ENCODE results near the gene INPP5D. TPM values are rescaled to one million over a fixed set of nuclear protein-coding genes. Genes with fewer than 3 reads are reported as not detected.
A peak's percentile ranks its signal among the peaks of the same experiment; 100 is the strongest.
"Not testable (repeated sequence)": the region's sequence is repeated elsewhere in the genome, so short reads cannot be mapped to it uniquely, and the experiment has no call there.

Gene INPP5D
- total RNA-seq, 2 donors from 2014 or later = 64.8 to 69.3 TPM

- not testable (repeated sequence) for DNase-seq; ATAC-seq (replicated peaks in 1 of 2); H3K27ac Mint-ChIP-seq; H3K27me3 Mint-ChIP-seq (ENCODE audit: low read depth); H3K4me3 Mint-ChIP-seq; H3K4me1 Mint-ChIP-seq (ENCODE audit: low read depth); H3K9me3 Mint-ChIP-seq
- peaks cover 5 to 20% of the 10 kb centered on the region in 2 donors for H3K36me3 Mint-ChIP-seq (ENCODE audit: insufficient read depth in 2 of 2)
Observed at GRCh38 chr2:233191016-233191415, 130.9 kb downstream of the INPP5D start.

GRCh38 chr2:233193738-233194137 lies 133.6 kb downstream of the INPP5D start:
- Mint-ChIP-seq H3K36me3 (ENCODE audit: insufficient read depth in 2 of 2) (peaks cover 5 to 20% of the 10 kb centered on the region in 2 donors), H3K27me3 (ENCODE audit: low read depth) (no peaks in the 10 kb centered on the region), H3K4me1 (ENCODE audit: low read depth) (no peaks in the 10 kb centered on the region), H3K9me3 (no peaks in the 10 kb centered on the region), H3K27ac (no peak overlapping the region), H3K4me3 (no peak overlapping the region)
- no peak for DNase-seq
- ATAC-seq (replicated peaks in 1 of 2) = no peak

- H3K27me3 Mint-ChIP-seq (ENCODE audit: low read depth) = no peaks in the 10 kb centered on the region
- DNase-seq = no peak
- no peak overlapping the region for H3K4me3 Mint-ChIP-seq
- H3K27ac Mint-ChIP-seq = no peak overlapping the region
- H3K9me3 Mint-ChIP-seq = no peaks in the 10 kb centered on the region
- H3K4me1 Mint-ChIP-seq (ENCODE audit: low read depth) = no peaks in the 10 kb centered on the region
- ATAC-seq (replicated peaks in 1 of 2) = no peak
- peaks cover 5 to 19% of the 10 kb centered on the region in 2 donors for H3K36me3 Mint-ChIP-seq (ENCODE audit: insufficient read depth in 2 of 2)
Observed at GRCh38 chr2:233195027-233195426, 134.9 kb downstream of the INPP5D start.

DNA sequence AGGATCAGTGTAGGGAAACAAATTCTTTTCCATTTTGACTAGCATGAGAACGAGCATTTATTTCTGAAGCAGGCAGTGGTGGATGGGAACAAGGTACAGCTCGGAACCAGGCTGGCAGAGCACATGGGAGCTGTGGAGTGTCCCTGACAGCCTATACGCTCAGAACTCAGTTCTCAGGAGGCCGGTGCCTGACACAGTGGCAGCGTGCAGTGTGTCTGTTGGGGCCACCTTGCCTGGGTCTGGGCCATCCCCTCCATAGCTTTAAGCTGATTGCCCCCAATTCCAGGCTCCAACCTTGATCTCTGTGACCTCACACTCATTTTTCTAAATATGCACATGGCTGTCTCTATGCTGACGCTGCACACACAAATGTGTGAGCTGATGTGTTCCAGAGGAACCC lies 136.9 kb downstream of the INPP5D start:
- no peak for ATAC-seq (replicated peaks in 1 of 2)
- no peak for DNase-seq
- H3K27me3 Mint-ChIP-seq (ENCODE audit: low read depth) = no peaks in the 10 kb centered on the region
- peaks cover 8 to 21% of the 10 kb centered on the region in 2 donors for H3K36me3 Mint-ChIP-seq (ENCODE audit: insufficient read depth in 2 of 2)
- no peaks in the 10 kb centered on the region for H3K4me1 Mint-ChIP-seq (ENCODE audit: low read depth)
- no peaks in the 10 kb centered on the region for H3K9me3 Mint-ChIP-seq
- no peak overlapping the region for H3K4me3 Mint-ChIP-seq
- no peak overlapping the region for H3K27ac Mint-ChIP-seq

- Mint-ChIP-seq H3K27ac (no peak overlapping the region), H3K9me3 (peaks cover under 1 to 3% of the 10 kb centered on the region in 2 donors), H3K36me3 (ENCODE audit: insufficient read depth in 2 of 2) (peaks cover 15 to 28% of the 10 kb centered on the region in 2 donors), H3K4me3 (no peak overlapping the region), H3K27me3 (ENCODE audit: low read depth) (no peaks in the 10 kb centered on the region), H3K4me1 (ENCODE audit: low read depth) (no peaks in the 10 kb centered on the region)
- no peak for ATAC-seq (replicated peaks in 1 of 2)
- DNase-seq = no peak
Observed at GRCh38 chr2:233198026-233198425, 137.9 kb downstream of the INPP5D start.

- peaks cover 1 to 5% of the 10 kb centered on the region in 2 donors for H3K9me3 Mint-ChIP-seq
- peaks cover 20 to 37% of the 10 kb centered on the region in 2 donors for H3K36me3 Mint-ChIP-seq (ENCODE audit: insufficient read depth in 2 of 2)
- H3K27ac Mint-ChIP-seq = no peak overlapping the region
- DNase-seq = no peak
- ATAC-seq (replicated peaks in 1 of 2) = no peak
- H3K4me1 Mint-ChIP-seq (ENCODE audit: low read depth) = no peaks in the 10 kb centered on the region
- H3K27me3 Mint-ChIP-seq (ENCODE audit: low read depth) = no peaks in the 10 kb centered on the region
- H3K4me3 Mint-ChIP-seq = no peak overlapping the region
Observed at GRCh38 chr2:233199870-233200269, 139.7 kb downstream of the INPP5D start.

DNA sequence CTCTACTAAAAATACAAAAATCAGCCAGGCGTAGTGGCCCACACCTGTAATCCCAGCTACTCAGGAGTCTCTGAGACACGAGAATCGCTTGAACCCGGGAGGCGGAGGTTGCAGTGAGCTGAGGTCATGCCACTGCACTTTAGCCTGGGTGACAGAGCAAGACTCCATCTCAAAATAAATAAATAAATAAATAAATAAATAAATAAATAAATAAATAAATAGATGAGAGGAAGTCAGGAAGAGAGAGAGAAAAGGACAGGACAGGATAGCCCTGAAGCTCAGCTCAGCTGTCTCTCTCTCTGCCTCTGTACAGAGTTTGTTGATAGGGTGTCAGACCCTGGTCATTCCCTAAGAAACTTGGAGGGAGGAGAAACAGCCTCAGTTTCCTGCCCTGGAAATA lies 140.6 kb downstream of the INPP5D start:
- not testable (repeated sequence) for H3K4me3 Mint-ChIP-seq; H3K4me1 Mint-ChIP-seq (ENCODE audit: low read depth); H3K27me3 Mint-ChIP-seq (ENCODE audit: low read depth); DNase-seq; H3K27ac Mint-ChIP-seq; ATAC-seq (replicated peaks in 1 of 2); H3K9me3 Mint-ChIP-seq
- H3K36me3 Mint-ChIP-seq (ENCODE audit: insufficient read depth in 2 of 2) = peaks cover 18 to 34% of the 10 kb centered on the region in 2 donors

DNA sequence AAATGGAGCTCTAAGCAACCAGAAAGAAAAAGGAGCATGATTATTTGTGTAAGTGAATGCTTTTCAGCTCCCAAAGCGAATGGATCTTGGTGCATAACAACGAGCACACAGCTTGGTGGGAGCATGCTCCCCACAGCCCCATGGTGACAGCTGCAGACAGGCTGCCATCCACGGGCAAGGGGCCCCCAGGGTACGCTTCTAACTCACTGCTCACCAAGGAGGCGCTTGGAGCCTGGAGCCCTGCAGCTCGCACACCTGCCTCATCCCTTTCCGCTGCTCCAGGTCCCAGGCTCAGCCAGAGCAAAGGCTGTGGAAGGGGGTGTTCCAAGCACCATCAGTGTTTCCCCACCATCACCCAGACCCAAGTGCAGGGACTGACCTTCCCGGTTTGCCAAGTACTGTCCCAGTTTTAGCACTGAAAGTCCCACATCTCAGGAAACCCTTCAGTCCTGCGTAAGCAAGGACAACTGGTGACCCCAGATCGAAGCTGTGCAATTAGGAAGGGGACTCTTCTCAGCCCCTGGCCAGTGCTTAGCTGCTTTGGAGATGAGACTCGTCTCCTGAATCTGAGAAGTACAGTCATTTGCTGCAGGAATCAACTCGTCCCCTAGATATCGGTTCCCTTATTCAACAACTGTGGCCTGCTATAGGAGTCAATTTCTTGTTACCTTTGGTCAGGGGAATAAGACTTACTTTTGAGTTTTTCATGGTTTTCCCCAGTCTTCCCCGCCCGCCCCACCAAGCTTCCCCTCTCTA lies 141.3 kb downstream of the INPP5D start:
- Mint-ChIP-seq H3K27ac (peak overlapping the region; percentile 33), H3K27me3 (ENCODE audit: low read depth) (no peaks in the 10 kb centered on the region), H3K4me3 (no peak overlapping the region), H3K4me1 (ENCODE audit: low read depth) (no peaks in the 10 kb centered on the region), H3K9me3 (peaks cover 1 to 5% of the 10 kb centered on the region in 2 donors), H3K36me3 (ENCODE audit: insufficient read depth in 2 of 2) (peaks cover 18 to 34% of the 10 kb centered on the region in 2 donors)
- DNase-seq (no peak), ATAC-seq (replicated peaks in 1 of 2) (no peak)

DNA sequence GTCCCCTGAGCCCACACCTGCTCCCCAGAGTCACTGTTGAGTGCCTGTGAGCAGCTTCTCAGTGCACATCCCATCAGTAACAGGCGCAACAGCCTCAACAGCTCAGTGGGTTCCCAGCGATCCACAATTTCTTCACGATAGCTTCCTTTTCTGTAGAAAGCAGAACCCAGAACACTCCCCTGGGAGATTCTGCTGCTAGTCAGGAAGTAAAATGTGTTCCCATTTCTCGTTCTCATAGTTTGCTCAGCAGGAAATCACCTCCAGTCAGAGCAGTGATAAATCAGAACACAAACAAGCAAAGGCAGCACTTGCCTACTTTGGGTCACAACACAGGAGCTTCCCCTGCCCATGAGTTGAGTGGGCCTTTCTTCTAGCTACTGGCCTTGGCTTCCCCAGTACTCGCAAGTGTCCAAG lies 142.4 kb downstream of the INPP5D start:
- Mint-ChIP-seq H3K4me1 (ENCODE audit: low read depth) (no peaks in the 10 kb centered on the region), H3K9me3 (peaks cover 1 to 5% of the 10 kb centered on the region in 2 donors), H3K36me3 (ENCODE audit: insufficient read depth in 2 of 2) (peaks cover 18 to 30% of the 10 kb centered on the region in 2 donors), H3K27me3 (ENCODE audit: low read depth) (no peaks in the 10 kb centered on the region), H3K4me3 (no peak overlapping the region), H3K27ac (no peak overlapping the region)
- no peak for DNase-seq
- no peak for ATAC-seq (replicated peaks in 1 of 2)

DNA sequence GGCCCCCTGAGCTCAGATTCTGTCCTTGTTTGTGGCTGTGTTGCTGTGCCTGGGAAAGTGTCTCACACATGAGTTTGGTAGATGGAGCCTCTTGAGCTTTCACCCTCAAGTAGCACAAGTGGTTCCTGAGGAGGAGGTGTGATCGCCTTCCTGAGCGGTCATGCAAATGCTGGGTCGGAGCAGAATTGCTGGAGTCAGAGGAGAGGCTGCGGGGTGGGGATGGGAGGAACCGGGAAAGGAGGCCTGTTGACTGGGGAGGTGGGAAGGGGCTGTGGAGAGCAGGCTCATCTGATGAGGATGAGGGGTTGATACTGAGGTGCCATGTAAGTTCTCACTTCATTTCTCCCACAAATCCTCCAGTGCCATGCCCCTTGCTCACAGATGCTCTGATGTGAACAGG lies 142.9 kb downstream of the INPP5D start:
- Mint-ChIP-seq H3K4me1 (ENCODE audit: low read depth) (no peaks in the 10 kb centered on the region), H3K9me3 (peaks cover 1 to 5% of the 10 kb centered on the region in 2 donors), H3K27me3 (ENCODE audit: low read depth) (no peaks in the 10 kb centered on the region), H3K4me3 (no peak overlapping the region), H3K27ac (no peak overlapping the region), H3K36me3 (ENCODE audit: insufficient read depth in 2 of 2) (peaks cover 18 to 30% of the 10 kb centered on the region in 2 donors)
- ATAC-seq (replicated peaks in 1 of 2) (no peak), DNase-seq (no peak)

DNA sequence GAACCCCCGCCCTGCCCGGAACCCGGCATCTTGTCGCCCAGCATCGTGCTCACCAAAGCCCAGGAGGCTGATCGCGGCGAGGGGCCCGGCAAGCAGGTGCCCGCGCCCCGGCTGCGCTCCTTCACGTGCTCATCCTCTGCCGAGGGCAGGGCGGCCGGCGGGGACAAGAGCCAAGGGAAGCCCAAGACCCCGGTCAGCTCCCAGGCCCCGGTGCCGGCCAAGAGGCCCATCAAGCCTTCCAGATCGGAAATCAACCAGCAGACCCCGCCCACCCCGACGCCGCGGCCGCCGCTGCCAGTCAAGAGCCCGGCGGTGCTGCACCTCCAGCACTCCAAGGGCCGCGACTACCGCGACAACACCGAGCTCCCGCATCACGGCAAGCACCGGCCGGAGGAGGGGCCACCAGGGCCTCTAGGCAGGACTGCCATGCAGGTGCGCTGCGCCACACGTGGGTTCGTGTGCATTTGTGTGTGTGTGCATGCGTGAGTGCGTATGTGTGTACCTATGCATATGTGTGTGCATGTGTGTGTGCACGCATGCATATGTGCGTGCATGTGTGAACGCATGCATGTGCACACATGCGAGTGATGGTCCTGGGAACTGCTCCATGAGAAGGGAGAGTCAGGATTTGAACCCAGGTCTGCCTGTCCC lies 144.3 kb downstream of the INPP5D start:
- Mint-ChIP-seq H3K27ac (no peak overlapping the region), H3K4me3 (no peak overlapping the region), H3K36me3 (ENCODE audit: insufficient read depth in 2 of 2) (peaks cover 18 to 28% of the 10 kb centered on the region in 2 donors), H3K4me1 (ENCODE audit: low read depth) (peaks cover 5% of the 10 kb centered on the region), H3K9me3 (peaks cover 1 to 5% of the 10 kb centered on the region in 2 donors), H3K27me3 (ENCODE audit: low read depth) (no peaks in the 10 kb centered on the region)
- no peak for ATAC-seq (replicated peaks in 1 of 2)
- DNase-seq = no peak

DNA sequence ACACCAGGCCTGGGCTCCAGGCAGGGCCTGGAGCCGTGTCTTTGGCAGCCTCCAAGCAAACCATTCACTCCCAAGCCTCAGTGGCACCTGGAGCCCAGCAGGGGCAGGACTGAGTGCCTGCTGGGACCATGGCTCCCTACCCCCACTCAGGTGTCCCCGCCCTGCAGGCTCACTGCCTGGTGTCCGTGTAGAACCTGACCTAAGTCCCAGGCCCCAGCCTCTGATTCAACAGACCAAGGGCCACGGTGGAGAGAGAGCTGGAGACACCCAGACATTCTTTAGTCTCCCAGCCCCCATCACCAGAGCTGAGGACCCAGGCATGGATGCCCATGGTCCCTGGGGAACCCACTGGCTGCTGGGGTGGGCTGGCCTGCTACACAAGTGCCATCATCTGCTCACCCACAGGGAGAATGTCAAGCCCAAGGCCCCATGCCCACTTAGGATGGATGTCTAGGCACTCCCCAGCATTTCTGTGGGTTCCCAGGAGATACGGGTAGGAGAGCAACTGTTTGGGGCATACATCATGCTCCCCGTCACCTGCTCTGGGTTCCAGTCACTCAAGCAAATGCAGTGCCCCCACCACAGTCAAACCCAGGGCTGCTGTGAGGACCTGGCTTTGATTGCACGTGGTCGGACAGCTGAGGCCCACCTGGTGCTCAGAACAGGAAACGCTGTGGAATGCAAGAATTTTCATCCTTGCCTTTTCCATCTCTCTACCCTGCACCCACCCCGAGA lies 148.4 kb downstream of the INPP5D start:
- ATAC-seq (replicated peaks in 1 of 2) (peak in 1 of 2 donors; percentile 17), DNase-seq (no peak)
- Mint-ChIP-seq H3K4me1 (ENCODE audit: low read depth) (peaks cover 10% of the 10 kb centered on the region), H3K27ac (no peak overlapping the region), H3K36me3 (ENCODE audit: insufficient read depth in 2 of 2) (peaks cover 4 to 8% of the 10 kb centered on the region in 2 donors), H3K9me3 (no peaks in the 10 kb centered on the region), H3K4me3 (no peak overlapping the region), H3K27me3 (ENCODE audit: low read depth) (no peaks in the 10 kb centered on the region)

GRCh38 chr2:233209117-233209532 lies 149.0 kb downstream of the INPP5D start:
- ATAC-seq (replicated peaks in 1 of 2) (no peak), DNase-seq (no peak)
- Mint-ChIP-seq H3K4me1 (ENCODE audit: low read depth) (peaks cover 10% of the 10 kb centered on the region), H3K27ac (no peak overlapping the region), H3K36me3 (ENCODE audit: insufficient read depth in 2 of 2) (peaks cover 3% of the 10 kb centered on the region in 2 donors), H3K4me3 (no peak overlapping the region), H3K27me3 (ENCODE audit: low read depth) (no peaks in the 10 kb centered on the region), H3K9me3 (no peaks in the 10 kb centered on the region)
